ENCODE data around the gene NRXN2.

The NRXN2 gene

GRCh38 chr11:64721359-64721699 lies 1.7 kb downstream of the NRXN2 start:
- DNase-seq (ENCODE audit: low read depth in 2 of 2), result no peak

- DNase-seq (ENCODE audit: low read depth in 2 of 2), result no peak
Measured at GRCh38 chr11:64720640-64721358, 2.2 kb downstream of the NRXN2 start.

GRCh38 chr11:64720167-64720566 lies 2.8 kb downstream of the NRXN2 start:
- no peak for DNase-seq (ENCODE audit: low read depth in 2 of 2)

GRCh38 chr11:64719406-64719805 lies 3.6 kb downstream of the NRXN2 start:
- no peak for DNase-seq (ENCODE audit: low read depth in 2 of 2)

- no peak for DNase-seq (ENCODE audit: low read depth in 2 of 2)
Measured at GRCh38 chr11:64718780-64719124, 4.2 kb downstream of the NRXN2 start.

- DNase-seq (ENCODE audit: low read depth in 2 of 2), result no peak
Measured at GRCh38 chr11:64718084-64718779, 4.8 kb downstream of the NRXN2 start.

- no peak for DNase-seq (ENCODE audit: low read depth in 2 of 2)
Measured at GRCh38 chr11:64717268-64717578, 5.8 kb downstream of the NRXN2 start.

- no peak for DNase-seq (ENCODE audit: low read depth in 2 of 2)
Measured at GRCh38 chr11:64716473-64717267, 6.3 kb downstream of the NRXN2 start.

GRCh38 chr11:64715756-64716472 lies 7.1 kb downstream of the NRXN2 start:
- no peak for DNase-seq (ENCODE audit: low read depth in 2 of 2)

GRCh38 chr11:64715110-64715509 lies 7.9 kb downstream of the NRXN2 start:
- DNase-seq (ENCODE audit: low read depth in 2 of 2), result no peak

GRCh38 chr11:64714666-64715065 lies 8.3 kb downstream of the NRXN2 start:
- DNase-seq (ENCODE audit: low read depth in 2 of 2), result no peak

GRCh38 chr11:64713781-64714363 lies 9.1 kb downstream of the NRXN2 start:
- DNase-seq (ENCODE audit: low read depth in 2 of 2), result no peak

GRCh38 chr11:64713016-64713707 lies 9.8 kb downstream of the NRXN2 start:
- DNase-seq (ENCODE audit: low read depth in 2 of 2), result no peak

- DNase-seq (ENCODE audit: low read depth in 2 of 2), result no peak
Measured at GRCh38 chr11:64712430-64713015, 10.5 kb downstream of the NRXN2 start.

- no peak for DNase-seq (ENCODE audit: low read depth in 2 of 2)
Measured at GRCh38 chr11:64711956-64712362, 11.0 kb downstream of the NRXN2 start.

- no peak for DNase-seq (ENCODE audit: low read depth in 2 of 2)
Measured at GRCh38 chr11:64711138-64711955, 11.7 kb downstream of the NRXN2 start.

GRCh38 chr11:64710418-64711137 lies 12.4 kb downstream of the NRXN2 start:
- no peak for DNase-seq (ENCODE audit: low read depth in 2 of 2)

- DNase-seq (ENCODE audit: low read depth in 2 of 2), result no peak
Measured at GRCh38 chr11:64705501-64705900, 17.5 kb downstream of the NRXN2 start.

- no peak for DNase-seq (ENCODE audit: low read depth in 2 of 2)
Measured at GRCh38 chr11:64703048-64703447, 19.9 kb downstream of the NRXN2 start.
